Measurements from ENCODE around the gene ACVR1C.
A peak's percentile ranks its signal among the peaks of the same experiment; 100 is the strongest.

Gene ACVR1C

GRCh38 chr2:157497638-157498314 is 130.9 kb downstream of the ACVR1C start:
- DNase-seq = peak in 1 of 56 donors; percentile 11

- DNase-seq = peak in 49 of 56 donors; percentile 2 to 83 (median 31)
These were observed 136.4 kb downstream of the ACVR1C start for GRCh38 chr2:157492189-157492773.

- no peak for DNase-seq
These were observed 138.7 kb downstream of the ACVR1C start for GRCh38 chr2:157489983-157490382.

- DNase-seq = no peak
These were observed 139.8 kb downstream of the ACVR1C start for GRCh38 chr2:157488877-157489276.

- no peak for DNase-seq
These were observed 140.9 kb downstream of the ACVR1C start for GRCh38 chr2:157487747-157488146.

GRCh38 chr2:157487271-157487610 is 141.4 kb downstream of the ACVR1C start:
- no peak for DNase-seq

GRCh38 chr2:157486596-157487270 is 141.9 kb downstream of the ACVR1C start:
- DNase-seq = no peak

GRCh38 chr2:157480182-157480961 is 148.3 kb downstream of the ACVR1C start:
- DNase-seq = peak in 2 of 56 donors; percentile 7 to 8

GRCh38 chr2:157479081-157480027 is 149.3 kb downstream of the ACVR1C start:
- no peak for DNase-seq

- DNase-seq = no peak
These were observed 150.7 kb downstream of the ACVR1C start for GRCh38 chr2:157477919-157478318.

GRCh38 chr2:157476953-157477709 is 151.5 kb downstream of the ACVR1C start:
- no peak for DNase-seq
